Dermis lymphatic vessel endothelial cell (primary cell): ENCODE data around the gene SEPTIN10. TPM values are rescaled to one million over a fixed set of nuclear protein-coding genes. Genes with fewer than 3 reads are reported as not detected.

Experiments used
- total RNA-seq: library from RNA; depleted of rRNA; stranded (reverse); fragments of >200 nt; gene quantifications from 2 replicates; pipeline ENCODE4 v1.2.1, GENCODE V29; 2014

SEPTIN10 gene
- 122 and 146 TPM in 2 replicates for total RNA-seq

DNA sequence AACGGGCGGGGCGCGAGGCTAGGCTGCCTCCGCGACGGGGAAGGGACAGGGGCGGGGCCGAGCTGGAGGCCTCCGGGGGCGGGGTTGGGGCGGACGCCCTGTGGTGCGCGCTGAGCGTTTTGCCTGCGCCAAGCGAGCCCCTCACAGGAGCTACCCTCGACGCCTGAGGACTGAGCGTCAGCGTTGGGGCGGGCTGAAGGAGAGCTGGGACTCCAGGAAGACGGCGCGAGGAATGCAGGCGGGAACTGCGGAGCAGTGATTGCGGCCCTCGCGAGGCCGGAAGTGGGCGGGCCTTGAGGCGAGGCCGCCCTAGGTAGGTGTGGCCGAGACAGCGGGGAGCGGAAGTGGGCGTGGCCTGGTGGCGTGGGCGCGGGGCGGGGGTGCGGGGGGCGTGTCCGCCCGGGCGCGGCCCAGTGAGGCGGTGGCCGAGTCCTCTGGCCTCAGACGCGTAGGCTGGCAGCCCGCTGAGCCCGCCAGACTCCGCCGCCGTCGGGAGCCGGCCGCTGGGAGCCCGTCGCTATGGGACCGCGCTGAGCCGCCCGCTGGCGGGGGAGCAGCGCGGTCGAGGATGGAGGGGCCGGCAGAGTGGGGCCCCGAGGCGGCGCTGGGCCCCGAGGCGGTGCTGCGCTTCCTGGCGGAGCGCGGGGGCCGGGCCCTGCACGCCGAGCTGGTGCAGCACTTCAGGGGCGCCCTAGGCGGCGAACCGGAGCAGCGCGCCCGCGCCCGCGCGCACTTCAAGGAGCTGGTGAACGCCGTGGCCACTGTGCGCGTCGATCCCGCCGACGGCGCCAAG is at the start of gene SEPTIN10, which contains the start of gene SOWAHC:
Gene SEPTIN10, minus strand, starts transcription at position 45 of the 793 bp plus-strand sequence. CDS start 139 bp downstream, outside the sequence.
Gene SOWAHC, plus strand, starts transcription at position 443 of the 793 bp plus-strand sequence. Its CDS starts 126 bp downstream, at position 569.

Other genes starting within 250 kb of the SEPTIN10 start
- 9.9 and 10.6 TPM in 2 replicates for gene SOWAHC, start 398 bp upstream of the SEPTIN10 start, total RNA-seq
- 17.8 and 23.8 TPM in 2 replicates for gene RGPD5, start 180.3 kb upstream of the SEPTIN10 start, total RNA-seq